Suprapubic skin (tissue), 2 donors: ENCODE measurements around the gene TANC1.

Source experiments
- EP300 ChIP-seq: sonication (generic); formaldehyde crosslinking; IDR thresholded peaks from one replicate; pipeline ENCODE4 v1.6.1; 2017; ENCODE audit warnings: antibody characterized with exemption
- POLR2A ChIP-seq, 2 donors: fragments of 450-650 bp; IDR thresholded peaks; one replicate each; pipeline ENCODE4 v1.6.1; 2017; ENCODE audit warnings: antibody characterized with exemption in 2 of 2, mild to moderate bottlenecking in 2 of 2, moderate library complexity in 2 of 2

DNA sequence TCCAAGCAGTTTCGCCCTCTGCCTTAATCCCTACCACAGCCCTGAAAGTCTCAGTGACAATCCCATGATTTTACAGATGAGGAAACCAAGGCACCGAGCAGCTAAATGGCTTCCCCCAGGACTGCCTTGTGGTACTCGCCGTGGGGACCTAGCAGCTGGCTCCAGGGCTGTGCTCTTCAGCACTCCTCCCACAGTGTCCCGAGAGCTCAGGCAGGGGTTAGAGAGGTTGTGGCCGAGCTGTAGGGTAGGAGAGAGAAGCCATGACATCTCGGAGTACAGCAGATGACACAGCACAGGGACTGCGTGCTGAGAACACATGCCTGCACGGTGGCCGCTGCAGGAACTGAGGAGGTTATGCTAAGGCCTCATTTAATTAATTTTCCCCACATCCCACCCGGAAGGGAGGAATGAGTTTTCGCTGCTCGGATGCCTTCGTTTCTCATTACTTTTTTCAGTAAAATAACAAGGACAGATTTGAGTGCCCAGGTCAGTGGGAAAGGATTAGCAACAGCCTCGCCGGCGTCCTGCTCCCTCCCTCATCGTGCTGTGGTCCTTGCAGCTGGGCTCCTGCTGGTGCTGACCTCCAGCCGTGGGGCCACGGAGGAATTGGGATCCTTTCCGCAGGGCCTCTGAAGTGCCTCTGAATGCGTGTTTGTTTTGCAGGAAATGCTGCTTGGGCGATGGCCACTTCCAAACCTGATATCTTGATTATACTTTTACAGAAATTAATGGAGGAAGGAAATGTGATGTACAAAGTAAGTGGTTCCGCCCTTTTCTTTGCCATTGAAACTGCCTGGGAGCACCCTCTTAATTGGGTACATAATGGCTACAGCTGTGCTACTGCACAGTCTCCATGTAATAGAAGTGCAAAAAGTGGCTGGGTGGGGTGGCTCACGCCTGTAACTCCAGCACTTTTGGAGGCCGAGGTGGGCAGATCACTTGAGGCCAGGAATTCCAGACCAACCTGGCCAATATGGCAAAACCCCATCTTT lies 256.9 kb downstream of the TANC1 start:
- no peak for TF ChIP-seq POLR2A (IDR thresholded peaks at IDR 0.05)
- TF ChIP-seq EP300: no peak
